Measurements from ENCODE around the gene SBF2.

Gene SBF2

DNA sequence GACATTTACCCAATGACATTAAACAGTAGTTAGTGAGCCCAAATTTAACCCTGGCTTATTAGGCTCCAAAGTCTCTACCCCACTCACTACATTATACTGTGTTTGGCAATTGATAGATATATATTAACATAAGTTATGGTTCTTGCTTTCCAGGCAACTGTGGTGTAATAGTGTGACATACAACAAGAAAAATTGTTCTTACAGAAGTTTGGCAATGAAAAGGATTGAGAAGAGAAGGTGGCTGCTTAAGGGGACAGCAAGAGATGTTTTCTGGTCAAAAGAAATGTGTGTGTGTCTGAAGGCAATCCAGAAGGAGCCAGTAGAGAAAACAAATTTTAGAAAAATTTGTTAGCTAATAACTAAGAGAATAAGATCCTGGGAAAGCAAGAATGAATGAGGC lies 497.8 kb downstream of the SBF2 start:
- no peak for DNase-seq

DNA sequence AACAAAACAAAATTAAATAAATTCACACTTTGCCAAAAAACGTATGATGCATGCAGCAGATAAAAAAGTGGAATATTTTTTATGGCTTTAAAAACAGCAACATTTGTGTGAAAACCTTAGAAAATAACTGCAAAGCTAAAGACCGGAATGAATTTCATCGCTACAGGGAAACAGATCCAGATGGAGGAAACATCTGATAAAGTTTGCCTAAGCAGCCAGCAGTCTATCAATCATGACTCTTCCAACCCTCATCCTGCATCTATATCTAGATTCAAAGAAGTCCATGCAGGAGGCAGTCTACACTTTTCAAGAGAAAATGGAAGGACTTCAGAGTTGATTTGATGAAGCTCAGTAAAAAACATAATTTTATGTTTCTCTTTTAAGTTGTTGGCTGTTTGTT lies 503.3 kb downstream of the SBF2 start:
- no peak for DNase-seq

GRCh38 chr11:9789910-9790309 lies 504.1 kb downstream of the SBF2 start:
- no peak for DNase-seq

- DNase-seq: no peak
Observed at GRCh38 chr11:9787981-9788521, 506.0 kb downstream of the SBF2 start.

- no peak for DNase-seq
Observed at GRCh38 chr11:9787260-9787659, 506.8 kb downstream of the SBF2 start.

DNA sequence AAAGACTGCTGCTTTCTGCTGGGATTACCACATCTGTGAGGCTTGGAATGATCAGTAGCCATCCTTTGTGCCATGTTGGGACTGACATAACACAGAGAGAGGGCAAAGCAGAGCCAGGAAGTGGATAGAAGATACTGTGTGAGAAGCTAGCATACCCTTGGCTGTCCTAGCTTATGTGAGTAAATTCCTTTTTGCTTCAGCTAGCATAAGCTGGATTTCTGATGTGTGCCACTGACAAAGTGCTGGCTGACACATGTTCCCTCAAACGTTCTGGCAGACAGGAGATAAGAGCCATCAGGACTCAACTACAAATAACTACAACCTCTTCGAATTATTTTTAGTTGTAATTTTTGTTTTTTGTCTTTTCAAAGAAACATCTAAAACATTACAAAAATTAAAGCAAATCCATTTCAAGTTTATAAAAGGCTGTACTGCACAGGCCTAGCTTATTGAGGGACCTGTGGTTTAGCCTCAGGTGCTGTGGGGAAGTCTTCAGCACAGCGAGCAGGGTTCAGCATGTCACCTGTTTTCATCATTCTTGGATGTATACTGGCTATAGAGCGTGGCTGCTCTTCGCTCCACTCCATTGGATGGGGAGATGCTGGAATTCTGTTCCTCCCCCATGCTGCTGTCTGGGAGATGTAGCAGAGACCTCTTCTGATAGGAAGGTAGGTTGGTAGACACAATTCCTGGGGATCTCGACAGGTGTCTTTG lies 509.3 kb downstream of the SBF2 start:
- no peak for DNase-seq

DNA sequence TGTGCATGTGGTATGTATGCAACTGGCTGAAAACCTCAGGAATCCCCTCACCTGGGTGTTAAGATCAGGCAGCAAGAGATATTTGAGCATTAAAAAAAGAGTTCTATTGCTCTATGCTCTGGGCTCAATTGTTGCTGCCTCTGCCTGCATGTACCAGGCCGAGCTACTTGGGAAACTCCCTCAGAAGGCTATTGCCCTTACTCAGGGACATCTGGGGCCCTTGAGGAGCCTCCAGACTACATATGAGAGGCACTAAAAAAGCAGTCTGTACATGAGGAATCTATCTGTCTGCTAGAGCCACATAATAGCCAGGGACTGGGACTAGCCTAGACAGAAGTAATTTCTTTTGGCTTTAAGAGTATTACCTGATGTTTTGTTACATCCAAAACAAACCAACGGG lies 510.0 kb downstream of the SBF2 start:
- DNase-seq: no peak

DNA sequence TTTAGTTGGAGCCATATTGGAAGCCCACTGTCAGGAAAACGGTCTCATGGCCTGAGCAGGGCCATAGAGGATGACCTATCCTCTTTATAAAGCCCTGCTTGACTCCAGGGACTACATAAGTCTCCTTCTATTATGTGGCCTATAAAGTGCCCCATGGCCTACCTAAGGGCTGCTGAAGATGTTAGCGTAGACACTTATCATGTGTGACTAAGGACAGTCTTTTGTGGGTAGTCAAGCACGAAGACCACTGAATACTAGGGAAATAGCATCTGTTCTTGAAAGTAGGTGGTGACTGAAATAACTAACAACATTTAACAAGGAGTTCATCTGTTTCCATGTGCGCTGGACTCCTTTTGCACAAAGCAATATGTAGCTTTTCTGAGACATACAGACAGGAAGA lies 513.1 kb downstream of the SBF2 start:
- DNase-seq: no peak

- DNase-seq: no peak
Observed at GRCh38 chr11:9777525-9777924, 516.5 kb downstream of the SBF2 start.

- DNase-seq: no peak
Observed at GRCh38 chr11:9777066-9777465, 517.0 kb downstream of the SBF2 start.

DNA sequence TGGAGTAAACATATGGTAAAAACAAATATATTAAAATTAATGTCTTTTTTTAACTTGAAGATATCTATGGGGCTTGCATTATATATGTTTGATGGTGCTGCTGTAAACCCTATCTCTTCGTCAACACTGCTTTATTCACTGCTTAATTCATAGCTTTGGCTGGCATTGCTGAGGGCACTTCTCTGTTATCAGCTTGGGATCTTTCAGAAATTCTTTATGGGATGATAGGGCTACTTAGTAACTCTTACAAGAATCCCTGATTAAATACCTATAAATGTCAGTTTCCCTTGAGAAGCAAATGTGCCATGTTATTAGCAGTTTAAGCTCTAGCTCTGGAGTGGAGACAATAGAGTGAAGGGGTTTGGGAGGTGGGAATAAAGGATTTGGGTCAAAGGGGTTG lies 517.8 kb downstream of the SBF2 start:
- no peak for DNase-seq

GRCh38 chr11:9775398-9775779 lies 518.6 kb downstream of the SBF2 start:
- DNase-seq: no peak

- no peak for DNase-seq
Observed at GRCh38 chr11:9774591-9775397, 519.2 kb downstream of the SBF2 start.

- DNase-seq: no peak
Observed at GRCh38 chr11:9774109-9774508, 519.9 kb downstream of the SBF2 start.

GRCh38 chr11:9773524-9773923 lies 520.5 kb downstream of the SBF2 start:
- DNase-seq: no peak

GRCh38 chr11:9772218-9772617 lies 521.8 kb downstream of the SBF2 start:
- no peak for DNase-seq

DNA sequence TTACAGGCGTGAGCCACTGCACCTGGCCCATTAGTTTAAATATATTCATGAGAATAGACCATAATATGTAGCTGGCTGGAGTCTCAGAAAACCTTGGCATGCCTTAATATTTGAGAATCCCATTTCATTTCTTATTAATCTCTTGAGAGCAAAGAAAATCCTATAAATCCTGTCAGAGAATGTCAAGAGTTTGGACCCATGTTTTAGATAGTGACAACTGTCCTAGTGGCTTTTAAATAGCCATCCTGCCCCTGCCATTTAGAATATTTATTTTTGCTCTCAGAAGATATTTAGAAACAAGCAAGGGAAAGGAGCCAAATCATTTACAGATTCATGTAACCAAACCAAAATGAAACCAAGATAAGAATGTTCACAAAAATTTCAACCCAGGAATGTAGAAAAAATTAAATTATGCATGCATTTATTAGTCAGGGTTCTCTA lies 522.9 kb downstream of the SBF2 start:
- no peak for DNase-seq

DNA sequence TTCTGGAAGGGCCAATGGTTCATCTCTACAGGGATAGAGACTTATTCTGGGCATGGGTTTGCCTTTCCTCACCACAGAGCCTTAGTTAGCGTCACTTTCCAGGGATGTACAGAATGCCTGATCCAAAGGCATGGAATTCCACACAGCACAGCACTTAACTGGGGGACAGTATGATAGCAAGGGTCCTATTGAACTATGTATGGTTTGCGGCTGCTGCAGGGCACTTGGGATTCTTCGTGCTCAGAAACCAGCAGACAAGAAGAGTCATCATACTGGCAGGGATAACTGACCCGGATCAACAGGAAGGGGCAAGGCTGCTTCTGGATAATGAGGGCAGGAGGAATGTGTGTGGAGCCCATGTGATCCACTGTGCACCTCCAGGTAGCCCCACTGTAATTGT lies 524.4 kb downstream of the SBF2 start:
- no peak for DNase-seq

DNA sequence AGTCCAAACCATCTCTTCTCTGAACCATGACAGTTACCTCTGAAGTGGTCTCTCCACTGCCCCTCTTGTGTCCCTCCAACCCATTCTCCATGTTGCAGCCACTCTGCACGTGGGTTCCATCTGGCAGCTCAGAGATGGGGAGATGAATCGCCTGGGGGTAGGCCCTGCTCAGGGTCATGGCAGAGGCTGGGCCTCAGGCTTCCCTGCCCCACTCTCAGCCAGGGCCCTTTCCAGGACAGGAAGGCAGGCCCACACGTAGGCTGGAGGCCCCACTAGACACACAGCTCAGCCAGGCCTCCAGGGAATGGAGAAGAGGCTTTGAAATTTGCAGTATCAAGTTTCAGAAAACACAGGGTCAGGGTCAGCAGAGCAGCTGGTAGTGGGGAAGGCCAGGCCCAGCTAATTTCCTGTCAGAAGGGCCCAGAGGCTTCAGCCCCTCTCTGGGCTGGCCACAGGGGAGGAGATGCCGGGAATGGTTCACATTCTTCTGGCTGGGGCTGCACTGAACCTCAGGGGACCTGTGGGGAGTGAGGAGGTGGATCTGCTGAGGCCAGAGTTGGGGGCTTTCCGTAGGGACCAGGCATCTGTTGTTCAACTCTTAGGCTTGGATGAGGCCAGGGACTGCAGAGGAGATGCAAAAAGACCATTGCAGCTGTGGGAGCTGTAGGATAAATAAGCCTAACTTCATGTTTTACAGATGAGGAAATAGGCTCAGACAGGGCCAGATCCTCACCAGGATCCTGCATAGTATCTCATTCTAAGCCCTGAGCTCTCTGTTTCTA lies 528.5 kb downstream of the SBF2 start:
- DNase-seq: no peak

DNA sequence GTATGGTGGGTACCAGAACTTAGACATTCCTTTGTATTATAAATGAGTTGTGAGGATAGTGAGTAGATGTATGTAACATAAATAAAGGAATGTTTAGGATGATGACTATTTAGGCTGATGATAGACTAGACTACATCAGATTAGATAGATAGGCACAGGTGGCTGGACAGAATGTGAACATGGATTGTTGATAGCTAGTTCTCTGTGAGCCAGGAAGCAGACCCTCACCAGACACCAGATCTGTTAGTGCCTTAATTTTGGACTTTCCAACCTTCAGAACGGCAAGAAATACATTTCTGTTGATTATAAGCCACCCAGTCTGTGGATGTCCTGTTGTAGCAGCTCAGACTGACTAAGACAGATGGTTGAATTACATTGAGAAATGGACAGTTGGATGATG lies 530.7 kb downstream of the SBF2 start:
- DNase-seq: no peak

- DNase-seq: no peak
Observed at GRCh38 chr11:9762531-9762930, 531.5 kb downstream of the SBF2 start.

DNA sequence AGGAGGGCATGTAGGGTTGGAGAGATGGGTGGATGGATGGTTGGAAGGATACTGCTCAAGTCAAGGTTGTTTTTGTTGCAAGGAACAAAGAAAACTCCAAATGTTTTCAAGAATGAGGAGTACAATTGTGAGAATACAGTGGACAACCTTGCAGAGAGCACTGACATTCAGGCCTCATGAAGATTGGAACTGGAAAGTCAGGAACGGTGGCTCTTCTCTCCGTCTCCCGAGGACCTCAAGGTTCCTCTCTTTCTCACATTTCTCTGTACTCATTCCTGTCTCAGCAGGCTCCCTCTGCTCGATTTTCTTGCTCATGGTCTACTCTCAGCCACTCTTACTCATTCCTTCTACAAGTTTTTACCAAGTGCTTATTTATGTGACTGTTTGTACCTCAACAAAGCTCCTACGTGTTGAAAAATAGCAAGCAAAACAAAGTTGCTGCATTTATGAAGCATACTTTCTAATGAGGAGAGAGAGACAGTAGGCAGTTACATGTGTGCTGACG lies 532.5 kb downstream of the SBF2 start:
- DNase-seq: no peak

GRCh38 chr11:9760193-9760575 lies 533.8 kb downstream of the SBF2 start:
- DNase-seq: no peak
